ENCODE measurements around the gene JAG1.

DNA sequence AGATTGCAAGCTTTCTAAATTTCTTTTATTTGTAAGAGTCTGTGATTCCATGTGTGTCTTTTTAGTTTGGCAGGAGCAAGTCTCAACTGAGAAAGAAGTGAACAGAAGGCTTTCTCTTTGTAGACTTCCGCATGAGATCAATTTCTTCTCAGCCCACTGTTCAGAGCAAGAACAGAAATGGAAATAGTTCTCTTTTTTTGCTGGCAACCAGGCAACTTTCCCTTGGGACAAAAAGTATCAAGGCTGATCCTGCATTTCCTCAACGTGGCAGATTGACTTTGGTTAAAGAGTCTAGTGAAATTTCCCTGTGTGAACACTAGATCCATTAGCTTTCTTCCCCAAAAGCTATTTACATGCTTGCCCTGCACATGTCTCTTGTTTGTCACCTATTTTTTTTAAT is 46.8 kb upstream of the JAG1 start:
- no peak for TF ChIP-seq ZNF239 (tag by site-specific recombination; IDR thresholded peaks at IDR 0.05)
- TF ChIP-seq CTCF (tag by site-specific recombination; IDR thresholded peaks at IDR 0.05): no peak

Measured in HEK293 (cell line).